Epithelial cell of prostate (primary cell): ENCODE measurements around the gene CD160.
A peak's percentile ranks its signal among the peaks of the same experiment; 100 is the strongest.
"Not testable (repeated sequence)": the region's sequence is repeated elsewhere in the genome, so short reads cannot be mapped to it uniquely, and the experiment has no call there.

ENCODE experiments used
- DNase-seq: peaks from one replicate; pipeline ENCODE4 v3.0.0-alpha.2; 2011; ENCODE audit warnings: low read depth, low spot score
- H3K27ac ChIP-seq: fragments of 450-650 bp; 2 replicates; pipeline ENCODE4 v1.5.1; 2017; ENCODE audit warnings: mild to moderate bottlenecking

CD160 gene

GRCh38 chr1:145719230-145720079 is at the start of gene CD160:
Gene CD160 (plus strand): TSS chr1:145719499. CDS start chr1:145728328, 8,829 bp downstream.
- no peak within 1 kb of the TSS for H3K27ac ChIP-seq
- no peak for DNase-seq

DNA sequence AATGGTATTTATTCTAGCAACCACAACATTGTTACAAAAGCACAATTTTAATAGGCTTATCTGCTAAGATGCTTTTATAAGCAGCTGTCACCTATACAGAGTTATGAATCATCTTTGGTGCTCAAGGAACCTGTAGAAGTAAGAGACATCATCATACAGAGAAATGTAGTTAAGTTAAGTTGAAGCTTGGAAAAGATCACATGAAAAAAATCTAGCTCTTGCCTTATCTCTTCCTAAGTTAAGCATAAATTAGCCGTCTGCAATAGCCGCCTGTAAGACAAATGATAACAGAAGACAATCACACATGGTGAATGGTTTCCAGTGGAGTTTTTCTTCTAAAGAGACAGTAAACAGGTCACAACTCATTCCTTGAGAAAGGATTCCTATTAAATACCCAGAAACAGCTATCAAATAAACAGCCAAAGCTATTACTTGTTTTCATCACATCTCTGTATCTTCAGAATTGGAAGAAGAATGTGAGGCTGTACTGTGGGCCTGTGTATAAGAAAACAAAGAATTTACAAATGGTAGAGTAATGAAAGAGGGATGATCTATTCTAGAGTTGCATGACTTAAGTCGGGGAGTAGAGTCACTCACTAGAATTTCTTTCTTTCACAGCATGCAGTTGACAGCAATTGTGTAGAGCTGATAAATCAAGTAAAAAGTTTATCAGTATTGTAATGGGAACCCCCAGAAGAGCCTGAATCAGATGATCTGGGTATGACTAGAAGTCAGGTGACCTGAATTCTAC is 48.1 kb upstream of the CD160 start:
- not testable (repeated sequence) for DNase-seq, H3K27ac ChIP-seq

DNA sequence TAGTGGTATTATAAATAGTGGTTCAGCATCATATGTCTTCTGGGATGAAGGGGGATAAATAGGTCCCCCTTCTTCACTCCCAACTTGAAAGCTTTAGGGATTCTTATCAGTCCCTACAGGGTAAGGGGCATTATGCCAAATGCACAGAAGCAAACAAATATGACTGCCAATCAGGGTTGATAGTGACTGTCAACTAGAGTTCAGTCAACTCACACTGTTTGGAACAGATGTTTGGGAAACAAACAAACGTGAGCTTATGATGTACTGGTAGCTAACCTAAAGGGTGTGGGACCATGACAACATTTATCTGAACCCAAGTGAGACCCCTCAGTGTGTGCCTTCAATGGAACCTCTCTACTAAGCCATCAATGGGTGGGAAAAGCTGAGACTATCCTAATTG is 46.1 kb upstream of the CD160 start:
- not testable (repeated sequence) for DNase-seq, H3K27ac ChIP-seq

DNA sequence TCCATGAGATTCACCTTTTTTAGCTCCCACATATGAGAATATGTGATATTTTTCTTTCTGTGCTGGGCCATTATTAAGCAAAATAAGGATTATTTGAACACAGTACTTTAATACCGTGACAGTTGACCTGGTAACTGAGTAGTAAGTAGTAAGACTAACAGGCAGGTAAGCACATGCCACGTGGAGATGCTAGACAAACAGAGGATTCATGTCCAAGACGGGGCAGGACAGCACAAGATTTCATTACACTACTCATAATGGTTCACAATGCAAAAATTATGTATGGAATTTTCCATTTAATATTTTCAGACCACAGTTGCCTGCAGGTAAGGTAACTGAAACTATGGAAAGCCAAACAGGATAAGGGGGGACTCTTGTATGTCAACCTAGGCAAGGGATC is 34.4 kb upstream of the CD160 start:
- H3K27ac ChIP-seq, result not testable (repeated sequence)

GRCh38 chr1:145686078-145686477 is 33.2 kb upstream of the CD160 start:
- not testable (repeated sequence) for DNase-seq, H3K27ac ChIP-seq

More for the DNA sequence above, 34.4 kb upstream of the CD160 start:
- DNase-seq, result not testable (repeated sequence)

DNA sequence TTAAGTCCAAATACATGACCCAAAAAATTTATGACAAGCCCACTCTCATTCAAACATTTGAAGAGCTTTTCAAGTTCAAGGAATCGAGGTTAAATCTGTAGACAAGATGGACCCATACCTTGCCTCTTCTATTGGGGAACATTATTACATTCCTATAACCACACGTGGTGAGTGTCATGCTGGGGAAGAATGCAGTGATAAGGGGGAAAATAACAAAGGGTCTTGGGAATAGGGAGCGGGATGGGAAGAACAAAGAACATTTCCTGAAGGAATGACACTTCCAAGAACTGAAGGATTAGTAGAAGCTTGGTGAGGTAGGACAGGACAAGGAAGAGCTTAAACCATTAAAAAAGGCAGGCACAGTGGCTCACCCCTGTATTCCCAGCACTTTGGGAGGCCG is 31.0 kb upstream of the CD160 start:
- no peak overlapping the region for H3K27ac ChIP-seq
- DNase-seq, result no peak

GRCh38 chr1:145688924-145689323 is 30.4 kb upstream of the CD160 start:
- no peak overlapping the region for H3K27ac ChIP-seq

DNA sequence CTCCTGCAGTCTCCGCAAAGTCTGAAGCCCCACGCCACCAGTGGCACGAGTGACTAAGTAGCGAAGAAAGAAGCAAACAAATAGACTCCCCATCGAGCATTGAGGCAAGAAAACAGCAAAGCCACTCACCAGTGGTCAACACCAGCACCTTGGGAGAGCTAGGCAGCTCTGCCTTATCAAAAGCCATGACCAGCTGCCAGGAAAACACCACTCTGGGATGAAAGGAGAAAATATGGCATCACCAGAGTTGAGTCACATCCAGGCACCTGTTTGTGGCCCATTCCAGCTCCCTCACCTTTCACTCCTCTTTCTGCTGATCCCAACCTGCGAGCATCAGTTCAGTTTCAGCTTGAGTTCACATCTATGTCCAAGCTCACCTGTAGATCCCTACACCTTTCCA is 29.4 kb upstream of the CD160 start:
- H3K27ac ChIP-seq, result no peak overlapping the region
- DNase-seq, result no peak

More at GRCh38 chr1:145688924-145689323, 30.4 kb upstream of the CD160 start:
- no peak for DNase-seq

- peak; percentile 69 for DNase-seq
Observed at GRCh38 chr1:145690587-145691558, 28.4 kb upstream of the CD160 start.

GRCh38 chr1:145692785-145693443 is 26.4 kb upstream of the CD160 start:
- no peak for DNase-seq
- H3K27ac ChIP-seq, result no peak overlapping the region

More at GRCh38 chr1:145690587-145691558, 28.4 kb upstream of the CD160 start:
- peak overlapping the region; percentile 21 for H3K27ac ChIP-seq

GRCh38 chr1:145695821-145696629 is 23.3 kb upstream of the CD160 start:
- DNase-seq, result no peak
- H3K27ac ChIP-seq, result no peak overlapping the region

DNA sequence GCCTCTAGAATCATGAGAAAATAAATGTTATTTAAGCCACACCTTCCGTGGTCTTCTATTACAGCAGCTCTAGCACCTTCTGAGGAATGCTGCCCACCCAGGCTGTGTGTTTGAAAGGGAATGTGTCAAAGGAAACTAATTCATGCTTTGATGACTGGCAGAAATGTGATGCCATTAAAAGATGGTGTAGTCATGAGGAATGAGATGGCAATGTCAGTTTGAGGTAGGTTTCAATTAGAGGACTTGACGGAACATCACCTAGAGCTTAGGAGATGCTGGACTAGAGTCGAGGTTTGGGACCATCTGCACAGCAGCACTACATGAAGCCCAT is 22.7 kb upstream of the CD160 start:
- H3K27ac ChIP-seq, result no peak overlapping the region
- no peak for DNase-seq

GRCh38 chr1:145701306-145701862 is 17.9 kb upstream of the CD160 start:
- DNase-seq, result no peak
- H3K27ac ChIP-seq, result no peak overlapping the region

DNA sequence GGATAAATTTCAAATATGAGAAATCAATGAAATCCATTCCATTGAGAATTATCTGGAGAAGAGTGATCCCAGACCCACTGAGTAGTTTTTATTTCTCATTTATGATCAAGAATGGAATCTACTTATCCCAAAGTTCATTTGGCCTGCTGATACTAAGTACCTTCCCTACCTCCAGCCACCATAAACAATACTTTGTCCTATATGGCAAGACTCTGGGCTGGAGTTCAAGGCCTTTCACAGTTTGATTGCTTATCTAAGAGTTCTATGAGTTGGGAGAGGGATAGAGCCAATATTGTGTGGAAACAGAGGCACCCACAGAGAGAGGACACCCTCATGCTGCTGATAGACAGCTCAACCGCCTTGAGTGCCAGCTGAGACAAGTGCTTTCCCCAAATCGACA is 17.2 kb upstream of the CD160 start:
- no peak for DNase-seq
- H3K27ac ChIP-seq, result no peak overlapping the region

DNA sequence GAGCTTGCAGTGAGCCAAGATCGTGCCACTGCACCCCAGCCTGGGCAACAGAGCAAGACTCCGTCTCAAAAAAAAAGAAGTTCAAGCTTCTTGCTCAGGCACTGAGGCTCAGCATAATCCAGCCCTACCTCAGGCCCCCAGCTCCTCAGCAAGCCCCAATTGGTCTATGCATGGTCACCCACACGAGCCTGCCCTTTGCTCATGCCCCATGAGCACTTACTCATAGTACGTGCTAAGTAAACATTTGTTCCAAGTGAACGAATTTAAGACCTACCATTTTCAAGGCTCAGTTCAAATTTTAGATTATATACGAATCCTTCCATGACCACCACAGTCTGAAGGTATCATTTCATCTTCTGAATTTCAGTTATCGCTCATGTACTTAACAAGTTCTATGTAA is 16.5 kb upstream of the CD160 start:
- no peak for DNase-seq

DNA sequence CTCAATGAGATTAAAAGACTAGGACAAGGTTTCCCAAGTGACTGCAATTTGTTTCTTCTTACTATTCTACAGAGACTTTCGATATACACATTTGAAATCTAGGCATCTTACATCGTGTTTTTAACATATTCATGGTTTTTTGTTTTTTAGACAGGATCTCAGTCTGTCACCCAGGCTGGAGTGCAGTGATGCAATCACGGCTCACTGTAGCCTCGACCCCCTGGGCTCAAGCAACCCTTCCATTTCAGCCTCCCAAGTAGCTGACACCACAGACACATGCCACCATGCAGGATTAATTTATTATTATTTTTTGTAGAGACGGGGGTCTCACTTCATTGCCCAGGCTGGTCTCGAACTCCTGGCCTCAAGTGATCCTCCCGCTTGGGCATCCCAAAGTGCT is 13.7 kb upstream of the CD160 start:
- DNase-seq, result no peak
- H3K27ac ChIP-seq, result peak overlapping the region; percentile 37

More for the DNA sequence above, 16.5 kb upstream of the CD160 start:
- H3K27ac ChIP-seq, result no peak overlapping the region

DNA sequence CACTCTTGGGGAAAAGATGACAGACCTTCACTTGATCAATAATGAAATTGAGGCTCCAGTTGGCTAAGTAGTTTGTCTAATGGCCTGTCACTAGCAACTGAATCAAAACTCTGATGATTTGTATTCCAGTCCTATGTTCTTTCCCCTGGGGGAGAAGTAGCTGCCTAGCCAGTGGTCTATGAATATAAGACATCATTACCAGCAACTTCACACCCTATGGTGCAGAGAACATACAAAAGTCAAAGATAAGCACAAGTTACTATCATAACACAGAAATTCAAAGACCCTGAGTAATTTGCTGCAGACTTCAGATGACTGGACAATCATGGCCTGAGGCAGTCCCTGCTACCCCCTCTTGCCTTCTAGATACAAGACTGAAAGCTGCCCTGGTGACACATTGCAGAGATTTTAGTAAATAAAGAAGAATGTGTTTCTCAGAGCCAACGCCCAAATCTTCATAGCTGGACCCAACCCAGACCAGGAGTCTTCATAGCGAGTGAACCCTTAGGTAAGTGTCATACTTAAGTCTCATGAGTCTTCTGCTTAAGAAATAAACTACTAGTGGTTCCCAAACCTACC is 13.1 kb upstream of the CD160 start:
- peak; percentile 87 for DNase-seq

DNA sequence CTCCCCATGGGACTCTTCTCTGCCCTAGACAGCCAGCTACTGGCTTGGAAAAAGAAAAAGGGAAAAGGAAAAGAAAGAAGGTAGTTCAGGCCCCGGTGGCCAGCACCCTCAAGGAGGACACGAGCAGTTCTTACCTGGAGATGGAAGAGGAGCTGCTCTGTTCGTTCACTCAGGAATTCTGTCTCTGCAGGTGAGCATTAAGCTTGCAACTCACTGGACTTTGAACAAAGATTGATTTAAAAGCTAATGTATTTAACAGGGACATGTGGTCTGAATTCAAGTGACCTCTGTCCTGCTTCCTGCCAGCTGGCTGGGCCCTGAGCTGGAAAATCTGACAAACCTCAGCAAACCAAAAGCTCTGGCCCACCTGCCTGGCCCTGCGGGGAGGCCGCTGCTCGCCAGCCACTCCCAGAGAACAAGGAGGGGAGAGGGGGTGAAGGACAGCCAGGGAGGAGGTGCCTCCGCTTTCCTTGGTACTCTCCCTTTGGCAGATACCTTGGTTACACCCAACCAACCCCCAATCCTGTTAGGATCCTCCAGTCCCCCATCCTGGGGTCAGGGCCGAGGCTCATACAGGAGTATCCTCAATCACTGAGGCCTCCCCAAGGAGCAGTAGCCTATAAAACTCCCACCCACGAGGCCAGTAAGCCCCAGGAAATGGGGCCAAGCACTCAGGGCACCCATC is 12.0 kb upstream of the CD160 start, which contains the start of gene PDZK1:
PDZK1 (minus strand) TSS at position 186 of the 685 bp plus-strand sequence. CDS start 19,347 bp downstream, outside the sequence.
- no peak for DNase-seq
- H3K27ac ChIP-seq, result peak within 1 kb of the TSS; percentile 37

More for the DNA sequence above, 13.1 kb upstream of the CD160 start:
- peak overlapping the region; percentile 37 for H3K27ac ChIP-seq
